GM12892 (cell line): ENCODE measurements around the gene C1QTNF1.

ENCODE experiments used
- POLR2A ChIP-seq: IDR thresholded peaks from 2 replicates; pipeline ENCODE4 v1.6.1; 2011; ENCODE audit warnings: low read depth, low read length, control low read depth
- POLR2AphosphoS5 ChIP-seq: IDR thresholded peaks from 2 replicates; pipeline ENCODE4 v1.6.1; 2011; ENCODE audit warnings: low read depth, low read length, control low read depth

- no peak for TF ChIP-seq POLR2A
- no peak for TF ChIP-seq POLR2AphosphoS5
Measured at GRCh38 chr17:79051306-79051705, 27.3 kb downstream of the C1QTNF1 start.
